Tibial artery (tissue), 4 donors: ENCODE results near the gene CNTRL.
"Not testable (repeated sequence)": the region's sequence is repeated elsewhere in the genome, so short reads cannot be mapped to it uniquely, and the experiment has no call there.

Experiments used
- DNase-seq, 2 donors: peaks; one replicate each; pipeline ENCODE4 v3.0.0-alpha.2; 2019
- H3K27ac ChIP-seq, 2 donors: fragments of 200-600 bp; sonication (generic) in 1 of 2; 1 replicate in 1 of 2; 2 replicates in 1 of 2; pipeline ENCODE4 v1.5.1; 2018 to 2019; ENCODE audit warnings: mild to moderate bottlenecking in 1 of 2
- H3K27me3 ChIP-seq, 2 donors: fragments of 200-600 bp; sonication (generic) in 1 of 2; one replicate each; pipeline versions ENCODE4 v1.5.1 to v1.6.0; 2016 to 2019
- H3K36me3 ChIP-seq, 3 donors: fragments of 200-600 bp; sonication (generic) in 2 of 3; one replicate each; pipeline ENCODE4 v1.5.1; 2016 to 2019; ENCODE audit warnings: mild to moderate bottlenecking in 2 of 3
- H3K4me1 ChIP-seq, 4 donors: fragments of 200-600 bp; sonication (generic) in 2 of 4; 1 replicate in 3 of 4; 2 replicates in 1 of 4; pipeline ENCODE4 v1.5.1; 2016 to 2019
- H3K4me3 ChIP-seq, 2 donors: fragments of 200-600 bp; sonication (generic) in 1 of 2; 1 replicate in 1 of 2; 2 replicates in 1 of 2; pipeline ENCODE4 v1.5.1; 2018 to 2019; ENCODE audit warnings: mild to moderate bottlenecking in 2 of 2
- H3K9me3 ChIP-seq, 3 donors: fragments of 200-600 bp; sonication (generic) in 1 of 3; one replicate each; pipeline ENCODE4 v1.5.1; 2016 to 2019
- intact Hi-C: fragments of 100-400 bp; cut with DNase I; formaldehyde crosslinking; loops from one replicate; pipeline ENCODE4 v1.15.0; 2023; ENCODE audit warnings: low total_unique reads
- TF ChIP-seq, protein P1 (sequence below), 2 experiments: fragments of 200-600 bp in 1 of 2; fragments of 450-650 bp in 1 of 2; IDR thresholded peaks; one replicate each; pipeline ENCODE4 v1.5.1; 2017 to 2019; ENCODE audit warnings: antibody characterized with exemption in 2 of 2, mild to moderate bottlenecking in 1 of 2, moderate library complexity in 1 of 2

CNTRL gene

DNA sequence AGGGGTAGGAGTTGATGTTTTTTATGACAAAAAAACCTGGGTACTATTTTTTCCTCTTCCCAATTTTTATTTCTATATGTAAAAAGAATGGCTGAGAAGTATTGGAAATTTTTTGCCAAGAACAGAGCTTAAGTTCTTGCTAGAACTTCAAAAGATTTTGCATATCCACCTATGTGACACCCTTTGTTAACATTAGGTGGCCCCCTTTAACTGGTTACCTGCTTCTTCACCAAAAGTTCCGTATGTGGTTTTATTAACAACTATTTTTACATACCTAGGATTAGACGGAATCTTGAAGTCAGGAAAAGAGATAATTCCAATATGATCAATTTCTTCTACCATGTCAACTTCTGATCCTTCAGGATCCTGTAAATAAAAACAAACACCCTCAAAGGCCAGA lies 40.2 kb upstream of the CNTRL start:
- Histone ChIP-seq H3K27me3 (no peaks in the 10 kb centered on the region), H3K27ac (no peak overlapping the region), H3K36me3 (peaks cover 7 to 34% (median 13%) of the 10 kb centered on the region in 3 donors), H3K9me3 (no peaks in the 10 kb centered on the region), H3K4me1 (no peaks in the 10 kb centered on the region), H3K4me3 (no peak overlapping the region)
- DNase-seq: no peak
- intact Hi-C loops: no loop called here
- TF ChIP-seq, protein P1, sequence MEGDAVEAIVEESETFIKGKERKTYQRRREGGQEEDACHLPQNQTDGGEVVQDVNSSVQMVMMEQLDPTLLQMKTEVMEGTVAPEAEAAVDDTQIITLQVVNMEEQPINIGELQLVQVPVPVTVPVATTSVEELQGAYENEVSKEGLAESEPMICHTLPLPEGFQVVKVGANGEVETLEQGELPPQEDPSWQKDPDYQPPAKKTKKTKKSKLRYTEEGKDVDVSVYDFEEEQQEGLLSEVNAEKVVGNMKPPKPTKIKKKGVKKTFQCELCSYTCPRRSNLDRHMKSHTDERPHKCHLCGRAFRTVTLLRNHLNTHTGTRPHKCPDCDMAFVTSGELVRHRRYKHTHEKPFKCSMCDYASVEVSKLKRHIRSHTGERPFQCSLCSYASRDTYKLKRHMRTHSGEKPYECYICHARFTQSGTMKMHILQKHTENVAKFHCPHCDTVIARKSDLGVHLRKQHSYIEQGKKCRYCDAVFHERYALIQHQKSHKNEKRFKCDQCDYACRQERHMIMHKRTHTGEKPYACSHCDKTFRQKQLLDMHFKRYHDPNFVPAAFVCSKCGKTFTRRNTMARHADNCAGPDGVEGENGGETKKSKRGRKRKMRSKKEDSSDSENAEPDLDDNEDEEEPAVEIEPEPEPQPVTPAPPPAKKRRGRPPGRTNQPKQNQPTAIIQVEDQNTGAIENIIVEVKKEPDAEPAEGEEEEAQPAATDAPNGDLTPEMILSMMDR (IDR thresholded peaks at IDR 0.05): no peak

- peaks cover 7 to 31% (median 10%) of the 10 kb centered on the region in 3 donors for H3K36me3 ChIP-seq
- H3K27ac ChIP-seq, H3K4me3 ChIP-seq, H3K4me1 ChIP-seq, H3K27me3 ChIP-seq, H3K9me3 ChIP-seq, DNase-seq, intact Hi-C loops: not testable (repeated sequence)
These were observed 39.0 kb upstream of the CNTRL start for GRCh38 chr9:121035717-121036116.

DNA sequence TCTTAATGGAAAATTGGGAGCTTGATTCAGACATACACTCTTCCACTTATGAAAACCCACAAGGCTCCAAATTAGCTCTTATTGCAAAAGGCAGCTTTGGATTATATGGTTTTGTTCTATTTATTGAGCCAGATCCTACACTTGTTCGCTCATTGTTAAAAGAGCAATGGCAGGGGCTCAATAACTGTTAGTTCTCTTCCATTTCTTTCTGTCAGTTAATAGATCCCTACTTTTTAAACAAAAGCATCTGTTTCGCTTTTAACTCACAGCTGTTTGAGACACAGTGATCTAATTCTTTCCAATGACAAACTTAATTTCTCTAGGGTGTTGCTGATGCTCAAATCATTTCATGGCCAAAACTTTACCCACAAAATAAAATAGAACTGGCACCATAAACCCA lies 36.4 kb upstream of the CNTRL start:
- TF ChIP-seq, protein P1 (IDR thresholded peaks at IDR 0.05): no peak
- intact Hi-C loops: no loop called here
- no peaks in the 10 kb centered on the region for H3K27me3 ChIP-seq
- H3K4me3 ChIP-seq: no peak overlapping the region
- H3K4me1 ChIP-seq: no peaks in the 10 kb centered on the region
- H3K36me3 ChIP-seq: peaks cover 7 to 23% (median 10%) of the 10 kb centered on the region in 3 donors
- H3K9me3 ChIP-seq: no peaks in the 10 kb centered on the region
- no peak overlapping the region for H3K27ac ChIP-seq
- DNase-seq: no peak

DNA sequence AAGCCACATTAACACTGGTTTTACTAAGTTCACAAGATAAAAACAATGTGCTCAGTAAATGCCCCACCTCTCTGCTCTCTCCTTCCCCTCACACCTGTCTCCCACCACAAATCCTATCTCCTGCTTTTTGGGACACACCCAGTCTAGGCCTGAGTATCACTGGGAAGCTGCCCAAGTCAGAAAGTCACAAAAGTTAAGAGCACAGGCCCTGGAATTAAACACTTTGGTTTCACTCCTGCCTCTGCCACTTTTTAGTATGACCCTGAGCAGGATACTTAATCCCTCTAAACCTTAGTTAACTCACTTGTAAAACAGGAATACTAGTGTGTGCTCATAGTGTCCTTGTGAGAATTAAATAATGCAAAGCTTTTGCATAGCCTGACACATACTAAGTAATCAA lies 36.0 kb upstream of the CNTRL start:
- intact Hi-C loops: no loop called here
- no peak for DNase-seq
- no peaks in the 10 kb centered on the region for H3K4me1 ChIP-seq
- peaks cover 7 to 19% (median 10%) of the 10 kb centered on the region in 3 donors for H3K36me3 ChIP-seq
- no peaks in the 10 kb centered on the region for H3K27me3 ChIP-seq
- no peak overlapping the region for H3K4me3 ChIP-seq
- TF ChIP-seq, protein P1 (IDR thresholded peaks at IDR 0.05): no peak
- no peaks in the 10 kb centered on the region for H3K9me3 ChIP-seq
- H3K27ac ChIP-seq: no peak overlapping the region

DNA sequence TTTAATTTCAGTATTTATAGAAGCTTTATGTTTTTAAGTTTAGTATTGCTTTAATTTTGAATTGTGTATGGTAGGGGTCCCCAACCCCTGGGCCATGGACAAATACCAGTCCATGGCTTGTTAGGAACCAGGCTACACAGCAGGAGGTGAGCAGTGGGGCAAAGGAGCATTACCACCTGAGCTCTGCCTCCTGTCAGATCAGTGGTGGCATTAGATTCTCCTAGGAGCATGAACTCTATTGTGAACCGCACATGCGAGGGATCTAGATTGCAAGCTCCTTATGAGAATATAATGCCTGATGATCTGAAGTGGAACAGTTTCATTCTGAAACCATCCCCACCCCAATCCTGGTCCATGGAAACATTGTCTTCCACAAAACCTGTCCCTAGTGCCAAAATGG lies 26.6 kb upstream of the CNTRL start:
- H3K27me3 ChIP-seq: no peaks in the 10 kb centered on the region
- intact Hi-C loops: no loop called here
- no peak for DNase-seq
- TF ChIP-seq, protein P1 (IDR thresholded peaks at IDR 0.05): no peak
- H3K9me3 ChIP-seq: no peaks in the 10 kb centered on the region
- no peaks in the 10 kb centered on the region for H3K4me1 ChIP-seq
- no peak overlapping the region for H3K27ac ChIP-seq
- H3K36me3 ChIP-seq: no peaks in the 10 kb centered on the region
- H3K4me3 ChIP-seq: no peak overlapping the region

- no peak overlapping the region for H3K4me3 ChIP-seq
- TF ChIP-seq, protein P1 (IDR thresholded peaks at IDR 0.05): no peak
- DNase-seq: no peak
These were observed 26.1 kb upstream of the CNTRL start for GRCh38 chr9:121048618-121049017.

More at GRCh38 chr9:121048618-121049017, 26.1 kb upstream of the CNTRL start:
- Histone ChIP-seq H3K36me3 (no peaks in the 10 kb centered on the region), H3K27me3 (no peaks in the 10 kb centered on the region), H3K27ac (no peak overlapping the region), H3K4me1 (no peaks in the 10 kb centered on the region), H3K9me3 (no peaks in the 10 kb centered on the region)
- intact Hi-C loops: no loop called here
